Suprapubic skin (tissue), 4 donors: Measurements from ENCODE around the gene CCL26. TPM values are rescaled to one million over a fixed set of nuclear protein-coding genes. Genes with fewer than 3 reads are reported as not detected.

Experiments used
- DNase-seq, 2 donors: peaks; one replicate each; pipeline ENCODE4 v3.0.0-alpha.2; 2019; ENCODE audit warnings: low spot score in 2 of 2
- H3K27ac ChIP-seq: fragments of 200-600 bp; sonication (generic); one replicate; pipeline ENCODE4 v1.5.1; 2019
- H3K27me3 ChIP-seq: fragments of 200-600 bp; sonication (generic); one replicate; pipeline ENCODE4 v1.5.1; 2019
- H3K36me3 ChIP-seq: fragments of 200-600 bp; sonication (generic); one replicate; pipeline ENCODE4 v1.5.1; 2019
- H3K4me1 ChIP-seq: fragments of 200-600 bp; sonication (generic); one replicate; pipeline ENCODE4 v1.5.1; 2019
- H3K4me3 ChIP-seq: fragments of 200-600 bp; sonication (generic); one replicate; pipeline ENCODE4 v1.5.1; 2019; ENCODE audit warnings: mild to moderate bottlenecking
- H3K9me3 ChIP-seq: fragments of 200-600 bp; sonication (generic); one replicate; pipeline ENCODE4 v1.5.1; 2019
- CTCF ChIP-seq, 2 donors: fragments of 200-600 bp in 1 of 2; fragments of 450-650 bp in 1 of 2; sonication (generic) in 1 of 2; IDR thresholded peaks; one replicate each; pipeline ENCODE4 v1.5.1; 2016 to 2019; ENCODE audit warnings: antibody characterized with exemption in 2 of 2, mild to moderate bottlenecking in 1 of 2, moderate library complexity in 1 of 2
- EP300 ChIP-seq: sonication (generic); formaldehyde crosslinking; IDR thresholded peaks from one replicate; pipeline ENCODE4 v1.6.1; 2017; ENCODE audit warnings: antibody characterized with exemption
- POLR2A ChIP-seq, 2 donors: fragments of 450-650 bp; IDR thresholded peaks; one replicate each; pipeline ENCODE4 v1.6.1; 2017; ENCODE audit warnings: antibody characterized with exemption in 2 of 2, mild to moderate bottlenecking in 2 of 2, moderate library complexity in 2 of 2
- POLR2AphosphoS5 ChIP-seq, 3 donors: sonication (generic); formaldehyde crosslinking; IDR thresholded peaks; one replicate each; pipeline ENCODE4 v1.6.1; 2017; ENCODE audit warnings: antibody characterized with exemption in 3 of 3
- WGBS: methylation state at CpG from one replicate; pipeline ENCODE4 v1.1.5; 2018; 5-methylcytosine and 5-hydroxymethylcytosine counted together
- total RNA-seq, 4 donors: library from RNA; depleted of rRNA; stranded (reverse); fragments of >200 nt; gene quantifications; one replicate each; pipeline ENCODE4 v1.1.0, GENCODE V29; 2016

CCL26 gene
- total RNA-seq, 4 donors from 2014 or later, result not detected

- H3K36me3 ChIP-seq, result no peaks in the 10 kb centered on the region
- no peaks in the 10 kb centered on the region for H3K27me3 ChIP-seq
- H3K4me1 ChIP-seq, result no peaks in the 10 kb centered on the region
- H3K27ac ChIP-seq, result no peak overlapping the region
- H3K4me3 ChIP-seq, result no peak overlapping the region
- WGBS, result 67% methylated on average over 6 of the region's 6 CpGs
- H3K9me3 ChIP-seq, result no peaks in the 10 kb centered on the region
- DNase-seq, result no peak
- TF ChIP-seq POLR2AphosphoS5 (IDR thresholded peaks at IDR 0.05) (no peak), POLR2A (IDR thresholded peaks at IDR 0.05) (no peak)
These were observed 37.4 kb upstream of the CCL26 start for GRCh38 chr7:75809396-75809795.

GRCh38 chr7:75808106-75808505, 36.1 kb upstream of the CCL26 start:
- Histone ChIP-seq H3K36me3 (no peaks in the 10 kb centered on the region), H3K9me3 (no peaks in the 10 kb centered on the region), H3K27me3 (no peaks in the 10 kb centered on the region), H3K4me3 (no peak overlapping the region), H3K27ac (no peak overlapping the region), H3K4me1 (no peaks in the 10 kb centered on the region)
- TF ChIP-seq EP300, result no peak
- no peak for TF ChIP-seq POLR2AphosphoS5 (IDR thresholded peaks at IDR 0.05)
- no peak for TF ChIP-seq POLR2A (IDR thresholded peaks at IDR 0.05)
- no peak for TF ChIP-seq CTCF (IDR thresholded peaks at IDR 0.05)
- WGBS, result 55% methylated on average over 6 of the region's 6 CpGs
- no peak for DNase-seq

GRCh38 chr7:75807452-75807851, 35.4 kb upstream of the CCL26 start:
- 90% methylated on average over 9 of the region's 9 CpGs for WGBS
- Histone ChIP-seq H3K4me1 (no peaks in the 10 kb centered on the region), H3K4me3 (no peak overlapping the region), H3K9me3 (no peaks in the 10 kb centered on the region), H3K27me3 (no peaks in the 10 kb centered on the region), H3K27ac (no peak overlapping the region), H3K36me3 (no peaks in the 10 kb centered on the region)
- TF ChIP-seq POLR2A (IDR thresholded peaks at IDR 0.05), result no peak
- TF ChIP-seq EP300, result no peak
- TF ChIP-seq CTCF (IDR thresholded peaks at IDR 0.05), result no peak
- no peak for TF ChIP-seq POLR2AphosphoS5 (IDR thresholded peaks at IDR 0.05)
- DNase-seq, result no peak

- Histone ChIP-seq H3K4me1 (no peaks in the 10 kb centered on the region), H3K27me3 (no peaks in the 10 kb centered on the region), H3K4me3 (no peak overlapping the region), H3K36me3 (no peaks in the 10 kb centered on the region), H3K27ac (no peak overlapping the region), H3K9me3 (no peaks in the 10 kb centered on the region)
- no peak for DNase-seq
- 88% methylated on average over 4 of the region's 4 CpGs for WGBS
- TF ChIP-seq EP300, result no peak
- no peak for TF ChIP-seq POLR2A (IDR thresholded peaks at IDR 0.05)
- no peak for TF ChIP-seq CTCF (IDR thresholded peaks at IDR 0.05)
- no peak for TF ChIP-seq POLR2AphosphoS5 (IDR thresholded peaks at IDR 0.05)
These were observed 34.7 kb upstream of the CCL26 start for GRCh38 chr7:75806560-75807307.

- H3K27ac ChIP-seq, result no peak overlapping the region
- TF ChIP-seq POLR2A (IDR thresholded peaks at IDR 0.05), result no peak
- TF ChIP-seq EP300, result no peak
- TF ChIP-seq CTCF (IDR thresholded peaks at IDR 0.05), result no peak
- TF ChIP-seq POLR2AphosphoS5 (IDR thresholded peaks at IDR 0.05), result no peak
- no peak overlapping the region for H3K4me3 ChIP-seq
- DNase-seq, result no peak
- no peaks in the 10 kb centered on the region for H3K4me1 ChIP-seq
- WGBS, result 70% methylated on average over 5 of the region's 5 CpGs
- no peaks in the 10 kb centered on the region for H3K9me3 ChIP-seq
- H3K36me3 ChIP-seq, result no peaks in the 10 kb centered on the region
- no peaks in the 10 kb centered on the region for H3K27me3 ChIP-seq
These were observed 32.7 kb upstream of the CCL26 start for GRCh38 chr7:75804705-75805104.
